ENCODE measurements around the gene CYSTM1. TPM values are rescaled to one million over a fixed set of nuclear protein-coding genes. Genes with fewer than 3 reads are reported as not detected.
A peak's percentile ranks its signal among the peaks of the same experiment; 100 is the strongest.
"Not testable (repeated sequence)": the region's sequence is repeated elsewhere in the genome, so short reads cannot be mapped to it uniquely, and the experiment has no call there.

The CYSTM1 gene
- total and polyA plus RNA-seq, 5 experiments from 2014 or later, result 3.0 to 6.5 (median 5.1) TPM

- Mint-ChIP-seq H3K4me1 (peaks cover 3 to 17% (median 11%) of the 10 kb centered on the region in 4 donors), H3K9me3 (no peaks in the 10 kb centered on the region), H3K36me3 (peaks cover 0 to 4% (median 0%) of the 10 kb centered on the region in 3 donors), H3K27me3 (peaks cover 0 to 16% (median 11%) of the 10 kb centered on the region in 5 donors), H3K27ac (peak overlapping the region in 1 of 10 donors; percentile 17), H3K4me3 (no peak overlapping the region)
- POLR2A ChIA-PET, result no interaction called here
- no peak for DNase-seq
- no peak for ATAC-seq
These were observed 23.6 kb upstream of the CYSTM1 start for GRCh38 chr5:140151144-140152021.

DNA sequence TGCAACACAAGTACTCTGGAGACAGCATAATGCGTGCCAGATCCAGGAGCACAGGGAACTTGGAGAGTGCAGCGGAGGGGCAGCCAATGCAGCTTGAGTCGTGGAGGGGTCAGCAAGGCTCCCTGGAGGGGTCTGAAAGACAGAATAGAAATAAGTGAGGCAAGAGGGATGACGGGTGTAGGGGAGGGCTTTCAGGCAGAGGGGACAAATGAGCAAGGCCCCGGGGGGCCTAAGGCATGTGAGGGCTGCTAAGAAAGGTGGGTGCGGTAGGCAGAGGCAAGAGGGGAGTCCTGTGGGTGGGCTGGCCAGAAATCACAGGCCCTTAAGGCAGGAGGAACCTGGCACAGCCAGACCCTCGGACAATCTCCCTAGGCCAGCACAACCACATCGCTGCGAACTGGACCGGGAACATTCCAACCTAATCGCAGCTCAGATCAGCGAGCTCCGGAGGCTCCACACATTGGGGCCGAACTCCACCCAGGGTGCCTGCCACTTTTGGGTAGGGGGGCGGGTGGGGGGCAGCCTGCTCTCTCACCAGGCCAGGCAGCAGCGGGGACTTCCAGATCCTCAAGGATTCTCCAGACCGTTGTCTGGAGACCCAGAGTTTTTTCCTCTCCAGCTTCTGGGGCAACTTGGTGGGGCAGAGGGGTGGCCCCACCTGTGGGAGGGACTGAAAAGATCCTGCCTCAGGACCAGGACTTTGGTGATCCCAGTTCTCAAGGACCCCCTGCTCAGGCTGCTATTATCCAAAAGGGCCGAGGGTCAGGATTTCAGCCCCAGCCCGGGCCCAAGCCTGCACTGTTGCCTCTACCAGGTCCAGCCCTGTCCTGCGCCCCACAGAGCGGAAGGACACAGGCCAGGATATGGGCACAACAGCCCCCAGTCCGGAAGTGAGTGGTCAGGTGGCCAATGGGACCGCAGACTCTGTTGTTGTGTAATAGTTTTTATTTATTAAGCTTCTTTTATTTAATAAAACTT is 22.7 kb upstream of the CYSTM1 start:
- POLR2A ChIA-PET, result no interaction called here
- H3K9me3 Mint-ChIP-seq, result no peaks in the 10 kb centered on the region
- peaks cover 0 to 10% (median 5%) of the 10 kb centered on the region in 5 donors for H3K27me3 Mint-ChIP-seq
- DNase-seq (no peak), ATAC-seq (no peak)
- no peak overlapping the region for H3K27ac Mint-ChIP-seq
- no peak overlapping the region for H3K4me3 Mint-ChIP-seq
- H3K4me1 Mint-ChIP-seq, result peaks cover 7 to 17% (median 12%) of the 10 kb centered on the region in 4 donors
- peaks cover 0 to 4% (median 0%) of the 10 kb centered on the region in 3 donors for H3K36me3 Mint-ChIP-seq

DNA sequence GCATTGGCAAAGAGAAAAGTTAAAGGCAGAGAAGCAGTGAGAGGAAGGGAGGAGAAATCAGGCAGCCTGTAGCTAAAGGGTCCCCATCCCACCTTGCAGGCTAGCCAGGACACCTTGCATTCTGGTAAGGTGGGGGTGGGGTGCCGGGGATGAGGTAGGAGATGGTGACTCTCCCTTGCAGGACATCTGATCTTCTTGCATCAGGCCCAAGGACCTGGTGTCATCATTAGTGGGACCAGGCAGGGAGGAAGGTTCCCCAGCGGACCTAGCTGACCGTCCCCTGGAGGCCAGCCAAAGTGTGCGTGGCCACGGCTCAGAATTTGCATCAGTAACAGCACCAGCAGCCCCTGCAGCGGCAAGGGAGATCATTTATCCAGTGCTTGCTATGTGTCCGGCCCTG is 21.7 kb upstream of the CYSTM1 start:
- Mint-ChIP-seq H3K9me3 (no peaks in the 10 kb centered on the region), H3K27ac (no peak overlapping the region), H3K4me3 (no peak overlapping the region), H3K27me3 (peaks cover 0 to under 1% (median 0%) of the 10 kb centered on the region in 5 donors), H3K36me3 (no peaks in the 10 kb centered on the region), H3K4me1 (peaks cover 7 to 15% (median 12%) of the 10 kb centered on the region in 4 donors)
- DNase-seq, result no peak
- no peak for ATAC-seq
- POLR2A ChIA-PET, result no interaction called here

DNA sequence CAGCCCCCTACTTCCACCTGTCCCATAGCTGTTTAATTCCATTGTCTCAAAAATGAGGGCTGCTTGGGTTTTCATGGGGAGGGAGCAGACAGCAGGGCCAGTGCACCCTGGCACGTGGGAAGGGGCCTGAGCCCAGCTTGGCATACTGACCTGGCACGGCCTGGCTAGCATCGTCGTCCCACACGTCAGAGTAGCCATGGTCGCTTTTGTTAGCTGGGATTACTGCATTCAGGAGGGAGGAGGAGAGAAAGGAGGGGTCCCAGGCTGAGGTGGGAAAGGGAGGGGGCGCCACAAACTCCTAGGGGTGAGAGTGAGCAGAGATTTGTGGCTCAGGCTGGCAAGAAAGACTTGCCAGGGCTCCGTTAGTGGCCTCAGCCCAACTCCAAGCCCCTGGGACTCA is 21.1 kb upstream of the CYSTM1 start:
- no peaks in the 10 kb centered on the region for H3K9me3 Mint-ChIP-seq
- no peaks in the 10 kb centered on the region for H3K27me3 Mint-ChIP-seq
- ATAC-seq (no peak), DNase-seq (no peak)
- POLR2A ChIA-PET, result no interaction called here
- no peak overlapping the region for H3K27ac Mint-ChIP-seq
- H3K36me3 Mint-ChIP-seq, result no peaks in the 10 kb centered on the region
- no peak overlapping the region for H3K4me3 Mint-ChIP-seq
- peaks cover 7 to 15% (median 12%) of the 10 kb centered on the region in 4 donors for H3K4me1 Mint-ChIP-seq

- ATAC-seq, H3K36me3 Mint-ChIP-seq, POLR2A ChIA-PET, DNase-seq, H3K27ac Mint-ChIP-seq, H3K4me3 Mint-ChIP-seq, H3K27me3 Mint-ChIP-seq, H3K9me3 Mint-ChIP-seq: not testable (repeated sequence)
- peaks cover 7 to 15% (median 12%) of the 10 kb centered on the region in 4 donors for H3K4me1 Mint-ChIP-seq
These were observed 20.1 kb upstream of the CYSTM1 start for GRCh38 chr5:140154710-140155381.

GRCh38 chr5:140157032-140157781 is 17.8 kb upstream of the CYSTM1 start:
- Mint-ChIP-seq H3K4me1 (peaks cover 4 to 10% (median 8%) of the 10 kb centered on the region in 4 donors), H3K9me3 (no peaks in the 10 kb centered on the region), H3K27me3 (peaks cover 0 to under 1% (median 0%) of the 10 kb centered on the region in 5 donors), H3K27ac (peak overlapping the region in 3 of 10 donors; percentile 31 to 54 (median 47)), H3K4me3 (peak overlapping the region in 9 of 10 donors; percentile 6 to 66 (median 44)), H3K36me3 (no peaks in the 10 kb centered on the region)
- DNase-seq (peak; percentile 73 to 91 (median 82)), ATAC-seq (peak; percentile 100)
- POLR2A ChIA-PET, result interaction anchor here (1.0 kb wide), 1 partner anchor 83 kb away, joined by 9 read pairs; no protein-coding TSS in a partner anchor

GRCh38 chr5:140159014-140159927 is 15.7 kb upstream of the CYSTM1 start:
- no peak for DNase-seq
- POLR2A ChIA-PET, result interaction anchor here (0.6 to 0.8 kb wide), 2 partner anchors 14 to 393 kb away, joined by 3 read pairs; no protein-coding TSS in a partner anchor
- Mint-ChIP-seq H3K9me3 (no peaks in the 10 kb centered on the region), H3K27ac (peak overlapping the region in 2 of 10 donors; percentile 31 to 32), H3K36me3 (no peaks in the 10 kb centered on the region), H3K4me3 (no peak overlapping the region), H3K27me3 (peaks cover 0 to 3% (median 0%) of the 10 kb centered on the region in 5 donors), H3K4me1 (peaks cover 4 to 10% (median 8%) of the 10 kb centered on the region in 4 donors)
- no peak for ATAC-seq

DNA sequence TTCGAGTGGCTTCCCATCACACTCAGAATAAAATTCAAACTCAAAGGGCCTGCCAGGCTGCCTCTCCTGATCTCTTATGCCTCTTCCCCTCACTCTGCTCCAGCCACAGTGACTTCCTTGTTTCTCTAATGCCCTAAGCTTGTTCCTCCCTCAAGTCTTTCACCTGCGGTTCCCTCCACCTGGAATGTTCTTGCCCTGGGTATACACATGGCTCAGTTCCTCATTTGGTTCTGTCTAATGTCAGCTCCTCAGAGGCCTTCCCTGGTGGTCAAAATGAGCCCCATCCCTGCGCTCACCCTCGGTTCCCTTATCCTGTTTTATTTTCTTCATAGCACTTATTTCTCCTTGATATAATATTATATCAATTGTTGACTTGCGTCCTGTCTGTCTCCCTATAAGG is 12.7 kb upstream of the CYSTM1 start:
- peaks cover 0 to 12% (median 3%) of the 10 kb centered on the region in 5 donors for H3K27me3 Mint-ChIP-seq
- H3K4me1 Mint-ChIP-seq, result peaks cover 0 to 2% (median 1%) of the 10 kb centered on the region in 4 donors
- POLR2A ChIA-PET, result no interaction called here
- no peak overlapping the region for H3K27ac Mint-ChIP-seq
- DNase-seq (no peak), ATAC-seq (no peak)
- no peaks in the 10 kb centered on the region for H3K9me3 Mint-ChIP-seq
- peaks cover 0 to 4% (median 0%) of the 10 kb centered on the region in 3 donors for H3K36me3 Mint-ChIP-seq
- H3K4me3 Mint-ChIP-seq, result no peak overlapping the region

GRCh38 chr5:140162781-140163180 is 12.2 kb upstream of the CYSTM1 start:
- Mint-ChIP-seq H3K36me3 (peaks cover 0 to 7% (median 0%) of the 10 kb centered on the region in 3 donors), H3K9me3 (no peaks in the 10 kb centered on the region), H3K27ac (peak overlapping the region in 1 of 10 donors; percentile 17), H3K27me3 (peaks cover 0 to 12% (median 3%) of the 10 kb centered on the region in 5 donors), H3K4me1 (no peaks in the 10 kb centered on the region), H3K4me3 (no peak overlapping the region)
- ATAC-seq (no peak), DNase-seq (no peak)
- POLR2A ChIA-PET, result no interaction called here

- POLR2A ChIA-PET, result no interaction called here
These were observed 9.7 kb upstream of the CYSTM1 start for GRCh38 chr5:140165101-140165922.

More at GRCh38 chr5:140165101-140165922, 9.7 kb upstream of the CYSTM1 start:
- Mint-ChIP-seq H3K27me3 (peaks cover 0 to 12% (median 3%) of the 10 kb centered on the region in 5 donors), H3K36me3 (peaks cover 0 to 11% (median 0%) of the 10 kb centered on the region in 3 donors), H3K9me3 (no peaks in the 10 kb centered on the region), H3K4me3 (no peak overlapping the region), H3K27ac (no peak overlapping the region), H3K4me1 (no peaks in the 10 kb centered on the region)
- DNase-seq, result no peak
- no peak for ATAC-seq

All from naive thymus-derived CD8-positive, alpha-beta T cell (primary cell).